A172 (cell line): ENCODE results near the gene HBE1. TPM values are rescaled to one million over a fixed set of nuclear protein-coding genes. Genes with fewer than 3 reads are reported as not detected.
"Not testable (repeated sequence)": the region's sequence is repeated elsewhere in the genome, so short reads cannot be mapped to it uniquely, and the experiment has no call there.

Experiments
- DNase-seq: peaks from one replicate; pipeline ENCODE4 v3.0.0-alpha.2; 2015; ENCODE audit warnings: low spot score
- total RNA-seq: library from RNA; depleted of rRNA; stranded (reverse); fragments of >200 nt; shearing (Covaris generic); gene quantifications from 2 replicates; pipeline ENCODE4 v1.2.3, GENCODE V29; 2014

HBE1 gene
- total RNA-seq, 1 experiment from 2014 or later, result 49.9 TPM

DNA sequence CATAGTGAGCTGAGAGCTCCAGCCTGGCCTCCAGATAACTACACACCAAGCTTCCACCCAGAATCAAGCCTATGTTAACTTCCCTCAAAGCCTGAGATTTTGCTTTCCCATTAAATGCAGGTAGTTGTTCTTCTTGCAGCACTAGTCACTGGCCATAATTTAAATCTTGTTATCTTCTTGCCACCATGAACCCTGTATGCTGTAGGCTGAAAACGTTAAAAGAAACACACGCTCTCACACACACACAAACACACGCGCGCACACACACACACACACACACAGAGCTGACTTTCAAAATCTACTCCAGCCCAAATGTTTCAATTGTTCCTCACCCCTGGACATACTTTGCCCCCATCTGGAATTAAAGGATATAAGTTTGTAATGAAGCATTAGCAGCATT, 16.3 kb downstream of the HBE1 start:
- not testable (repeated sequence) for DNase-seq

GRCh38 chr11:5252919-5253265, 16.9 kb downstream of the HBE1 start:
- DNase-seq, result no peak

DNA sequence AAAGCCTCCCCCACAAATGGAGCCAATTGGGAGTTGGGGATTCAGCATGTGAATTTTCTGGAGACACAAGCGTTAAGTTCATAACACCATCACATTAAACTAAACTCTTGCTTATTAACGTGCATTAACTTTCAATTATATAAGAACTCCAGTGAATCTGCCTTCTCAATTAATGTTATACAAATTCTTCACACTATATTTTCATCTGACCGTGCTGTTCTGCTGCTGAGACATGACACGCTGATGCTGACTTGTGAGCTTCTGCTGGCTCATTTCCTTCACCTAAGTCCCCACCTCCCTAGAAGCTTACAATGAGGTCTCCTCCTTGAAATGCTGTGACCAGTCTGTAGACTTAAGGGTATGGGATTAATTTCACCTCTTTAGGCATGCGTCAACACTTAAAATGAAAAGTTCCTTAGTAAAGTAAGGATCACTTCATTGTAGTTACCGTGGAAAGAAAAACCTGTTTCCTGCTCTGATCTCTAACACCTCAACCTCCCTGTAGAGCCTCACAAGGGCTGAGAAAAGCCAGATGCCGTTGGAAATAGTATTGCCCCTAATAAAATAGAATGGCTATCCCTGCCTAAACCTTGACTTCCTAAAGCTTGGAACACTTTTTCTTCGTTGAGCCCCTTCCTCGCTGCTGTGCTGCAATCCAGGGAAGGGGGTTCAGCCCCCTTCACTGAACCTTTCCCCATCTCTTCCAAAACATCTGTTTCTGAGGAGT, 17.4 kb downstream of the HBE1 start:
- no peak for DNase-seq

DNA sequence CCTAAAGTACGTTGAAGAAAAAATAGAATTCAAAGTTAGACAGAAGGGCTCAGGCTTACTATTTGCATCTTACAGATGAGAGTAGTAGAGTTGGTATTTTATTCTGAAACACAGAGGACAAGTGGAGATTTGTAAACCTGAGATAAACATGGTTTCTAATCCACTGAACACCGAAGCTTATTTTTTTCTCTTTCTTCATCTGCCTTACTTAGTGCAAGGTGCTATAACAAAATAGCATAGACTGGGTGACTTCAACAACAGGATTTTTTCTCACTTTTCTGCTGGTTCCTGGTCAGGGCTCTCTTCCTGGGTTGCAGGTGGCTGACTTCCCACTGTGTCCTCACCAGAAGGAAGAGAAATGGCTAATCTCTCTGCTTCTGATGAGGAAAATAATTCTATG, 18.0 kb downstream of the HBE1 start:
- DNase-seq, result no peak

DNA sequence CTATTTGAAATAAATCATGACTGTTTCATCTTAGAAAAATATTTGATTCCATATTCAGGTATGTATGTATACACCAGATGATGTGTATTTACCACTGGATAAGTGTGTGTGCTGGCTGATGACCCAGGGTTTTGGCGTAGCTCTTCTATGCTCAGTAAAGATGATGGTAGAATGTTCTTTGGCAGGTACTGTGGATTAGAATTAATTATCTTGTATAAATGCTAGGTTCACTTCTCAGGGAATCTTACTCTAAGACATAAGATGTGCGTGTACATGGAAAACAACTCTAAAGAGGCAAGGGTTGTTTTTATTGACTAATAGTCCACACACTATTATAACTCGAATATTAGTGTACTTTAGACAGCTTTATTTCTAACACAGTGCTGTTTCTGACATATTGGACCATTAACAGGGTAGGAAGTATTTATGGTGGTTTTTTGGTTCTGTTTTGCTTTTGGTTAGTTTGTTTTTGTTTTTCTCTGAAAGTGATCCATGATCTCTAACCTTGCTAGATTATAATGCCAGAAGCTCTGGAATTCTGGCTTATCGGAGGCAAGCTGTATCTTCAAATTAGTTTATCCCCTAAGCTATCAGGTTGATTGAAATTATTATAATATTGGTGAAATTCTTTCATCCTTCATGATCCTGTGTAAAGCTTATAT, 19.1 kb downstream of the HBE1 start:
- no peak for DNase-seq

- not testable (repeated sequence) for DNase-seq
Observed at GRCh38 chr11:5249807-5250396, 19.8 kb downstream of the HBE1 start, which contains the start of gene HBG1. Gene HBG1, minus strand, starts transcription at chr11:5249857. Its CDS starts 53 bp downstream, at chr11:5249804.

DNA sequence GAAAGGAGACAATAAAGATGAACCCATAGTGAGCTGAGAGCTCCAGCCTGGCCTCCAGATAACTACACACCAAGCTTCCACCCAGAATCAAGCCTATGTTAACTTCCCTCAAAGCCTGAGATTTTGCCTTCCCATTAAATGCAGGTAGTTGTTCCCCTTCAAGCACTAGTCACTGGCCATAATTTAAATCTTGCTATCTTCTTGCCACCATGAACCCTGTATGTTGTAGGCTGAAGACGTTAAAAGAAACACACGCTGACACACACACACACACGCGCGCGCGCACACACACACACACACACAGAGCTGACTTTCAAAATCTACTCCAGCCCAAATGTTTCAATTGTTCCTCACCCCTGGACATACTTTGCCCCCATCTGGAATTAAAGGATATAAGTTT, 21.2 kb downstream of the HBE1 start:
- not testable (repeated sequence) for DNase-seq

GRCh38 chr11:5247472-5248192, 22.1 kb downstream of the HBE1 start:
- no peak for DNase-seq

DNA sequence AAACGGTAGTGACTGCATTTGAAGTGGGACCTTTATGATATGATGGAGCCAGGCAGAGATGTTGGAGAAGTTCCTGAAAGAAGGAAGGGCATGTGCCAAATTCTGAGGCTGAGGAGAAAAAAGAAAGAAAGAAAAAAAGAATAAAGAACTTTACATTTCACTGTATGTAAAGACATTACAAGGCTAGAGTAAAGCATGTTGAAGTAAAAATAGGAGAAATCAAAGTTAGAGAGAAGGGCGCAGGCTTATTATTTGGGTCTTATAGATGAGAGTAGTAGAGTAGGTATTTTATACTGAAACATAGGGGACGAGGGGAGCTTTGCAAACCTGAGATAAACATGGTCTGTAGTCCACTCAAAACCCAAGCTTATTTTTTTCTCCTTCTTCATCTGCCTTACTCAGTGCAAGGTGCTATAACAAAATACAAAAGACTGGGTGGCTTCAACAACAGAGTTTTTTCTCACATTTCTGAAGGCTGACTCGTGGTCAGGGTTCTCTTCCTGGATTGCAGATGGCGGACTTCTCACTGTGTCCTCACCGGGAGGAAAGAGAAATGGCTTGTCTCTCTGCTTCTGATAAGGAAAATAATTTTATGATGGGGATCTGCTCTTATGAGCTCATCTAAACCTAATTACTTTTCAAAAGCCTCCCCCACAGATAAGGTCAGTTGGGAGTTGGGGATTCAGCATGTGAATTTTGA, 22.8 kb downstream of the HBE1 start:
- no peak for DNase-seq

DNA sequence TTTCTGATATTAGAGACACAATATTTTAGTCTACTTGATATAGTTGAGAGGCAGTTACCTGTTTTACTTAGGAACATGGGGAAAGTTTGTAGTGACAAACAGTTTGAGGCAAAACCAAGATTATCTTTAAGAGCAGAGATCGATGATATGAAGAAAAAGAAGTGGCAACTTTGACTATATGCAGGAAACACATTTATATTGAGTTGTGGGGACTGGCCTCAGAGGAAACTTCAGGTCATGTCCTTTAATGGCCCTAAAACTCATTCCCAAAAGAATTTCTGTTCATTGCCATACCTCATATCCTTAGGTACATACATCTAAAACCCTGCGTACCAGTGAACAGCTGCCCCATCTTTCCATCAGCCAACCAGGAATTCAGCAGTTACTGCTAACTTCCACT, 24.6 kb downstream of the HBE1 start:
- DNase-seq, result no peak

GRCh38 chr11:5243816-5244180, 25.9 kb downstream of the HBE1 start:
- no peak for DNase-seq

DNA sequence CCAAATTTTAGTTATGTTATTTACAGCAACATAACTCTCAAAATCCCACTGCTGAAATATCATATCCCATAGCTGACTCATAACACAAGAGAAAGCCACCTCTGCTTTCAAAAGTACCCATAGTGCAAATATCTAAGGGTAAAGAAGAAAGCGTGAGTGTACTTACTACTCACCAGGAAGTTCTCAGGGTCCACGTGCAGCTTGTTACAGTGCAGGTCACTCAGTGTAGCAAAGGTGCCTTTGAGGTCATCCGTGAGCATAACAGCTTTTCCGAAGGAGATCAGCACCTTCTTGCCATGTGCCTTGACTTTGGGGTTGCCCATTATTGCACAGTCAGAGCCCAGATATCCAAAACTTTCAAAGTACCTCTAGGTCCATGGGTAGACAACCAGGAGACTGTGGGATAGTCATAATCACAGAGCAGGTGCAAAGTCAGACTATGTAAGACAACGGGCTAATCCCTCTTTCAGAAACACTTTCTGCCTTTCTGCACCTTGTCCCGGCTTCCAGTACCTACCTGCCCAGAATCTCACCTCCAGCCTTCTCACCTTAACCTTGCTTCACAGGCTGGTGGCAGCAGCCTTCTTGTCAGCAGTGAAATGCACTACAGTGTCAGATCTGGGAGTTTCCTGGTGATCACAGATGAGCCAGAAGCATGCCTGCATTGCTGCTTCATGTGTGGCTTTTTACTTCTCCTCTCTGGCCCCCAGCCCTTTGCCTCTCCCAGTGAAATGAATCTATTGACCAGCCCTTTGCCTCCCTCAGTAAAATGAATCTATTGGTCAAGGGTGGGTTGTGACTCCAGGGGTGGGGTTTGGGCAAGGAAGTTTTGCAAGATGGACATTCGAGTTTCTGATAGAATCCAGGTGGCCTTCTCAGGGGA, 26.6 kb downstream of the HBE1 start:
- no peak for DNase-seq

GRCh38 chr11:5242208-5242607, 27.5 kb downstream of the HBE1 start:
- DNase-seq, result no peak

DNA sequence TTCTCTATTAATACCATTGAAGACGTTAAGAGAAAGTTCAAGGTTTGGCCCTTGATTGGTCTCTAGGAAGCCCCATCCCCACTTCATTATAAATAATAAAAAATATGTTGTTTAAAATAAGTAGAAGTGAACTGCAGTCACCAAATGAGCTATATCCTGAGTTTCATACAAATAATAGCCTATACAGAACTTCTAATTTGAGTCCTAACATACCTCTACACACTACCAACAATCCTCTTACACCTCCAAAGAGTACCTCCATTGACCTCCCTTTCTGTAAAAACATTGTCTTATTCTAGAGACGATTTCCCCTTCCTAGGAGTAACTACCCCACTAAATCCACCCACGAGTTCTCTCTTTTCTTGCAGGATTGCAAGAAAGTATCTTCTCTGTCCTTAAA, 28.3 kb downstream of the HBE1 start:
- DNase-seq, result no peak

DNA sequence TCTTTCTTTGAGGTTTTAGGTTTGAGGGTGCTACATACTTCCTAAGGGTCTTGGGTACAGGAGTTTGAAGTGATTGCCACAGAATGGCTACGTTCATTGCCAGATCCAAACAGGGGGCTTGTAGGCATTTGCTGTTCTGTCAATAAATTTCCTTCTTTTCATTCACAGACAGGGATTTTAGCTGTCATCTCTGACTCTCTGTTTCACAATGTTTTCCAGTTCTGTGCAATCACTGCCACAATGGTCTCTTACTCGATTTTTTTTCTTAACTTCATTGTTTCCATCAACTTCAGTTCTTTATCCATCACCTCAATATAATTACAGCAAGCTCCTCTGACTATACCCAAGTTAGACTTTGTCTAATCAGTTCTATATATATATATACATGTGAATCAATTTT, 29.3 kb downstream of the HBE1 start:
- no peak for DNase-seq

- no peak for DNase-seq
Observed at GRCh38 chr11:5240056-5240455, 29.7 kb downstream of the HBE1 start.

DNA sequence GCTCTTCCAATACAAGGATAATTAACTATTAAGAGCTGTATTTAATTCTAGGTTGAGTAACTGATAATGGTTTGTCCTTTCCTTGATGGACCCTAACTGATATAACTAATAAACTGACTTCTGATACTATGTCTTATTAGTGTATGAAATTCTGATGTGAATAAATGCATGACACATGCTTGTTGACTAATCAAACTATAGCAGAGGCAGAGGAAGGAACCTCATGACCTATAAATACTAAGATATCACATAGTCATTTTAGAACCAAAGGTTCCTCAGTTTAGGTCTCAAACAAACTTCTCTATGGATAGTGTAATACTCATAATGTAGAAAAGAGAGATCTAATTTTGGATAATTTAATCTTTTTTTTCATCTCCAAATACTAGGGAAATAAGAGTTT, 30.7 kb downstream of the HBE1 start:
- DNase-seq, result no peak

- no peak for DNase-seq
Observed at GRCh38 chr11:5238486-5238885, 31.3 kb downstream of the HBE1 start.

GRCh38 chr11:5237420-5237819, 32.3 kb downstream of the HBE1 start:
- no peak for DNase-seq

DNA sequence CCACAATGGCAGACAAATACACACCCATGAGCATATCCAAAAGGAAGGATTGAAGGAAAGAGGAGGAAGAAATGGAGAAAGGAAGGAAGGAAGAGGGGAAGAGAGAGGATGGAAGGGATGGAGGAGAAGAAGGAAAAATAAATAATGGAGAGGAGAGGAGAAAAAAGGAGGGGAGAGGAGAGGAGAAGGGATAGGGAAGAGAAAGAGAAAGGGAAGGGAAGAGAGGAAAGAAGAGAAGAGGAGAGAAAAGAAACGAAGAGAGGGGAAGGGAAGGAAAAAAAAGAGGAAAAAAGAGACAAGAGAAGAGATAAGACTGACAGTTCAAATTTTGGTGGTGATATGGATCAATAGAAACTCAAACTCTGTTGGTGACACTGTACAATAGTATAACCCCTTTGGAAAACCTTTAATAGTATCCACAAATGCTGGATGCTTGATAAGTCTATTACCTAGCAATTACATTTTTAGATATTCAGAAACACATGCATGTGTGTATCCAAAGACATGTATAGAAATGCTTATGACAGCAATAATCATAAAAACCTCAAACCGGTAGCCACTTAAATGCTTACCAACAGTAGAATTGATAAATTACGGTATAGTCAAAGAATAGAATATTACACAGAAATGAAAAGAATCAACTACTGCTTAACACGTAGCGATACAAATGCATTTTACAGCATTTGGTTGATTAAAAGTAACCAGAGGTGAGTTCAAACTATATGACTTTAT, 34.2 kb downstream of the HBE1 start:
- DNase-seq, result no peak
